Keratinocyte (primary cell): Measurements from ENCODE around the gene MSH2.

ENCODE experiments used
- EZH2 ChIP-seq: IDR thresholded peaks from one replicate; pipeline ENCODE4 v1.6.1; 2012; ENCODE audit warnings: inconsistent platforms, mild to moderate bottlenecking, low read length, moderate library complexity
- TF ChIP-seq, protein P1 (sequence below), 3 experiments: IDR thresholded peaks in 1 of 3; conservative IDR thresholded peaks in 1 of 3; optimal IDR thresholded peaks in 1 of 3; 2 replicates in 2 of 3; 3 replicates in 1 of 3; pipeline versions ENCODE3 to v1.5.1; 2011; ENCODE audit warnings: low read length in 3 of 3, mild to moderate bottlenecking in 3 of 3, moderate library complexity in 2 of 3, control low read depth in 1 of 3, inconsistent platforms in 1 of 3; ENCODE audit not compliant: insufficient read depth in 2 of 3; ENCODE audit errors: extremely low read depth in 1 of 3

DNA sequence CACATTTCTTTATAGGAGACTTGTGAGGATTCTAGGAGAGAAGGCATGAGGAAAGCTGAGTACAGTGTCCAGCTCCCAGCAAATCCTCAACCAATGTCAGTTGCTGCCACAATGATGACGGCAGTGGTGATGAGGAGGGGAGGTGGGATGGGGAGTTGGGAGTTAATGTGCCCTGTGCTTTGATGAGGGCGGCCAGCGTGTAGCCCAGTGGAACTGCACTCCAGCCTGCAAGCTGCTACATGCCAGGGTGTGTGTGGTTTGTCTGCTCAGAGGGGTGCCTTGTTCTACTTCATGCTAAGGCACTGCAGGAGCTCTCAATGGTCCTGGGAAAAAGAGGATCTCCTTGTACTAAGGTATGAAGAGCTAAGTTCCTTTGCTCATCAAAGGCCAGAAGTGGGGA is 96.1 kb downstream of the MSH2 start:
- TF ChIP-seq, protein P1, sequence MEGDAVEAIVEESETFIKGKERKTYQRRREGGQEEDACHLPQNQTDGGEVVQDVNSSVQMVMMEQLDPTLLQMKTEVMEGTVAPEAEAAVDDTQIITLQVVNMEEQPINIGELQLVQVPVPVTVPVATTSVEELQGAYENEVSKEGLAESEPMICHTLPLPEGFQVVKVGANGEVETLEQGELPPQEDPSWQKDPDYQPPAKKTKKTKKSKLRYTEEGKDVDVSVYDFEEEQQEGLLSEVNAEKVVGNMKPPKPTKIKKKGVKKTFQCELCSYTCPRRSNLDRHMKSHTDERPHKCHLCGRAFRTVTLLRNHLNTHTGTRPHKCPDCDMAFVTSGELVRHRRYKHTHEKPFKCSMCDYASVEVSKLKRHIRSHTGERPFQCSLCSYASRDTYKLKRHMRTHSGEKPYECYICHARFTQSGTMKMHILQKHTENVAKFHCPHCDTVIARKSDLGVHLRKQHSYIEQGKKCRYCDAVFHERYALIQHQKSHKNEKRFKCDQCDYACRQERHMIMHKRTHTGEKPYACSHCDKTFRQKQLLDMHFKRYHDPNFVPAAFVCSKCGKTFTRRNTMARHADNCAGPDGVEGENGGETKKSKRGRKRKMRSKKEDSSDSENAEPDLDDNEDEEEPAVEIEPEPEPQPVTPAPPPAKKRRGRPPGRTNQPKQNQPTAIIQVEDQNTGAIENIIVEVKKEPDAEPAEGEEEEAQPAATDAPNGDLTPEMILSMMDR (optimal IDR thresholded peaks at IDR 0.05 in 1 of 3, IDR thresholded peaks at IDR 0.05 in 1 of 3, conservative IDR thresholded peaks at IDR 0.05 in 1 of 3; ENCODE audit: extremely low read depth in 1 of 3, insufficient read depth in 2 of 3, low read length in 3 of 3): no peak
- TF ChIP-seq EZH2: no peak
